MM.1S (cell line): Measurements from ENCODE around the gene PPP3R1.

ENCODE experiments used
- DNase-seq: peaks from one replicate; pipeline ENCODE4 v3.0.0-alpha.2; 2015
- H2AFZ ChIP-seq: fragments of 300-600 bp; sonication (generic); 2 replicates; pipeline ENCODE4 v1.6.0; 2016; ENCODE audit warnings: antibody characterized with exemption, low read length
- H3F3A ChIP-seq: fragments of 300-600 bp; sonication (generic); 2 replicates; pipeline ENCODE4 v1.6.1; 2016; ENCODE audit warnings: mild to moderate bottlenecking, antibody characterized with exemption, low read length, moderate library complexity, mixed read lengths; ENCODE audit not compliant: insufficient read depth
- H3K27ac ChIP-seq: fragments of 300-600 bp; sonication (generic); 2 replicates; pipeline ENCODE4 v1.5.1; 2016; ENCODE audit warnings: mild to moderate bottlenecking, low read length
- H3K27me3 ChIP-seq: fragments of 300-600 bp; sonication (generic); replicated peaks from 2 replicates; pipeline ENCODE4 v1.6.0; 2016; ENCODE audit warnings: low read length; ENCODE audit not compliant: insufficient read depth
- H3K36me3 ChIP-seq: fragments of 300-600 bp; sonication (generic); replicated peaks from 2 replicates; pipeline ENCODE4 v1.6.1; 2016; ENCODE audit warnings: mild to moderate bottlenecking, low read length, mixed read lengths; ENCODE audit not compliant: insufficient read depth
- H3K4me1 ChIP-seq: fragments of 300-600 bp; sonication (generic); 2 replicates; pipeline ENCODE4 v1.6.1; 2016; ENCODE audit warnings: low read length, mixed read lengths
- H3K4me2 ChIP-seq: fragments of 300-600 bp; sonication (generic); 2 replicates; pipeline ENCODE4 v1.6.0; 2016; ENCODE audit warnings: low read depth, low read length
- H3K4me3 ChIP-seq: fragments of 300-600 bp; sonication (generic); 2 replicates; pipeline ENCODE4 v1.5.1; 2016; ENCODE audit warnings: low read length, mixed read lengths
- H3K79me2 ChIP-seq: fragments of 300-600 bp; sonication (generic); 2 replicates; pipeline ENCODE4 v1.6.1; 2016; ENCODE audit warnings: mixed run types, low read length, mixed read lengths
- H3K9ac ChIP-seq: fragments of 300-600 bp; sonication (generic); 2 replicates; pipeline ENCODE4 v1.6.1; 2016; ENCODE audit warnings: low read length, mixed read lengths
- H3K9me2 ChIP-seq: fragments of 300-600 bp; sonication (generic); replicated peaks from 2 replicates; pipeline ENCODE4 v1.6.1; 2016; ENCODE audit warnings: mild to moderate bottlenecking, low read length, mixed read lengths; ENCODE audit not compliant: insufficient read depth
- H3K9me3 ChIP-seq: fragments of 300-600 bp; sonication (generic); replicated peaks from 2 replicates; pipeline ENCODE4 v1.6.1; 2016; ENCODE audit warnings: mild to moderate bottlenecking, low read length, mixed read lengths; ENCODE audit not compliant: insufficient read depth
- H4K20me1 ChIP-seq: fragments of 300-600 bp; sonication (generic); 2 replicates; pipeline ENCODE4 v1.6.1; 2016; ENCODE audit warnings: mild to moderate bottlenecking, low read length, moderate library complexity, mixed read lengths; ENCODE audit not compliant: insufficient read depth
- EZH2 ChIP-seq: fragments of 300-600 bp; sonication (generic); optimal IDR thresholded peaks from 2 replicates; pipeline ENCODE3; 2017; ENCODE audit warnings: low read depth, mild to moderate bottlenecking, antibody characterized with exemption, low read length, mixed read lengths
- EZH2phosphoT487 ChIP-seq: fragments of 300-600 bp; sonication (generic); IDR thresholded peaks from 2 replicates; pipeline ENCODE4 v1.6.1; 2018; ENCODE audit warnings: antibody characterized with exemption, low read length
- TF ChIP-seq, protein P1 (sequence below): fragments of 300-600 bp; sonication (generic); IDR thresholded peaks from 2 replicates; pipeline ENCODE4 v1.5.1; 2016; ENCODE audit warnings: antibody characterized with exemption, low read length, mixed read lengths

PPP3R1 gene, protein sequence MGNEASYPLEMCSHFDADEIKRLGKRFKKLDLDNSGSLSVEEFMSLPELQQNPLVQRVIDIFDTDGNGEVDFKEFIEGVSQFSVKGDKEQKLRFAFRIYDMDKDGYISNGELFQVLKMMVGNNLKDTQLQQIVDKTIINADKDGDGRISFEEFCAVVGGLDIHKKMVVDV

DNA sequence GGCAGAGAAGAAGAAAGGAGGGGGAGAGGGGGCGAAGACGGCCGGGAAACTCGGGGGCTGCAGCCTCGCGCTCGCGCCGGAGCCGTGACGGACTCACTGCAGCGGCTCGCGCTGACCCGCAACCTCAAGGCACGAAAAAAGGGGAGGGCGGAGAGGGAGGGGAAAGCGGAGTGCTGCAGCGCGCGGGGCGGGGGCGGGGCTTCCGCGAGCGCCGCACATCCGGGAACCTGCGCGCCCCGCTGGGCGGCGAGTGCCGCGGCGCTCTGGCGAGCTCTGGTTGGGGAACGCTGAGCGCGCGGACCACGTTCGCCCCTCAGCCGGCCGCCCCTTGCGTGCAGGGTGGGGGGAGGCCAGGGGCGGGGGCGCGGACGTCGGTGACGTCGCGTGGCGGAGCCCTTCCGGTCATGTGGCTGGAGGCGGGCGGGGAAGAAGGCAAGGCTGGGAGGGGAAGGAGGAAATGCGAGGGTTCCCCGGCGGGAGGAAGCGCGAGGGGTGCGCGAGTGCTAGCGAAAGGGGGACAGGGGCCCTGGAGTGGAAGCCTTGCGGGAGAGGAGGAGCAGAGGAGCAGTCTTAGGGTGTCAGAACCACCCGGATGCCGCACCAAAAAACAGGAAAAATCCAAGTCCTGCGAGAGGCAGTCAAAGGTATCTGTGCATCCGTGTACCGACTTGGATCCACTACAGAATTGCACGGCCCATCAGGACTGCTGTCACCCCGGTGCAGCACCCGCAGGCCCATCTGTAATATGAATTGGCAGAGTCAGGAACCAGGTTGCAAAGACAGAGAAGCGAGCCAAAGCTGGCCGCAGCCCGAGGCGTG lies at the start of gene PPP3R1:
TSS of gene PPP3R1 (minus strand) at position 133 of the 819 bp plus-strand sequence. CDS start 405 bp downstream, outside the sequence.
- no peaks in the 10 kb centered on the region; the same call in 1 of the 2 replicates for H3K36me3 ChIP-seq
- H3K27me3 ChIP-seq, result 0 out of 2 replicates have a peak, but pooled peaks cover 7% of the 10 kb centered on the region
- H2AFZ ChIP-seq, result peak within 1 kb of the TSS; percentile 84
- H3K9me2 ChIP-seq, result no peaks in the 10 kb centered on the region
- peak; percentile 96 for DNase-seq
- H3F3A ChIP-seq, result peaks cover 26% of the 10 kb centered on the region
- peaks cover 33% of the 10 kb centered on the region for H4K20me1 ChIP-seq
- peak within 1 kb of the TSS; percentile 95 for H3K4me2 ChIP-seq
- peak within 1 kb of the TSS; percentile 83 for H3K9ac ChIP-seq
- peak within 1 kb of the TSS; percentile 96 for H3K4me3 ChIP-seq
- TF ChIP-seq EZH2 (no peak), EZH2phosphoT487 (no peak)
- TF ChIP-seq, protein P1, sequence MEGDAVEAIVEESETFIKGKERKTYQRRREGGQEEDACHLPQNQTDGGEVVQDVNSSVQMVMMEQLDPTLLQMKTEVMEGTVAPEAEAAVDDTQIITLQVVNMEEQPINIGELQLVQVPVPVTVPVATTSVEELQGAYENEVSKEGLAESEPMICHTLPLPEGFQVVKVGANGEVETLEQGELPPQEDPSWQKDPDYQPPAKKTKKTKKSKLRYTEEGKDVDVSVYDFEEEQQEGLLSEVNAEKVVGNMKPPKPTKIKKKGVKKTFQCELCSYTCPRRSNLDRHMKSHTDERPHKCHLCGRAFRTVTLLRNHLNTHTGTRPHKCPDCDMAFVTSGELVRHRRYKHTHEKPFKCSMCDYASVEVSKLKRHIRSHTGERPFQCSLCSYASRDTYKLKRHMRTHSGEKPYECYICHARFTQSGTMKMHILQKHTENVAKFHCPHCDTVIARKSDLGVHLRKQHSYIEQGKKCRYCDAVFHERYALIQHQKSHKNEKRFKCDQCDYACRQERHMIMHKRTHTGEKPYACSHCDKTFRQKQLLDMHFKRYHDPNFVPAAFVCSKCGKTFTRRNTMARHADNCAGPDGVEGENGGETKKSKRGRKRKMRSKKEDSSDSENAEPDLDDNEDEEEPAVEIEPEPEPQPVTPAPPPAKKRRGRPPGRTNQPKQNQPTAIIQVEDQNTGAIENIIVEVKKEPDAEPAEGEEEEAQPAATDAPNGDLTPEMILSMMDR, result no peak
- H3K9me3 ChIP-seq, result no peaks in the 10 kb centered on the region
- peaks cover 25% of the 10 kb centered on the region for H3K4me1 ChIP-seq
- peak within 1 kb of the TSS; percentile 87 for H3K27ac ChIP-seq
- peaks cover 44% of the 10 kb centered on the region for H3K79me2 ChIP-seq

DNA sequence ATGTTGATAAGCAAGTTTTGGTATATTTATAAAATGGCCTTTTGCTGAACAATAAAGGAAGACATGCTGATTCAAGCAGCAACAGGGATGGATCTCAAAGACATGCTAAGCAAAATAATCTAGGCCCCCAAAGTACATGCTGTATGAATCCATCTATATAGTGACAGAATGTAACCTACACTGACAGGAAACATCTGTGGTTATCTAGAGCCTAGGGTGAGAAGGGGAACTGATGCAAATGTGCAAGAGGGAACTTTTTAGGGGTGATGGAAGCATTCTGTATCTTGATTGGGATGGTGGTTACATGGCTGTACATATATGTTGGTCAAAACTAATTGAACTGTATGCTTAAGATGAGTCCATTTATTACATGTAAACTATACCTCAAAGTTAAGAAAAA lies 43.2 kb upstream of the PPP3R1 start:
- no peaks in the 10 kb centered on the region for H3K9me3 ChIP-seq
- TF ChIP-seq, protein P1, result no peak
- TF ChIP-seq EZH2phosphoT487, result no peak
- TF ChIP-seq EZH2, result no peak
- no peaks in the 10 kb centered on the region for H4K20me1 ChIP-seq
- no peaks in the 10 kb centered on the region for H3K36me3 ChIP-seq
- H3K4me3 ChIP-seq, result no peak overlapping the region
- peak; percentile 21 for DNase-seq
- H3K9me2 ChIP-seq, result no peaks in the 10 kb centered on the region
- peaks cover 22% of the 10 kb centered on the region for H3K4me1 ChIP-seq
- no peak overlapping the region for H3K27ac ChIP-seq
- no peak overlapping the region for H3K9ac ChIP-seq
- H3F3A ChIP-seq, result peaks cover 9% of the 10 kb centered on the region; the same call in 1 of the 2 replicates
- no peak overlapping the region for H3K4me2 ChIP-seq
- no peak overlapping the region for H2AFZ ChIP-seq
- no peaks in the 10 kb centered on the region for H3K27me3 ChIP-seq
- H3K79me2 ChIP-seq, result no peaks in the 10 kb centered on the region

DNA sequence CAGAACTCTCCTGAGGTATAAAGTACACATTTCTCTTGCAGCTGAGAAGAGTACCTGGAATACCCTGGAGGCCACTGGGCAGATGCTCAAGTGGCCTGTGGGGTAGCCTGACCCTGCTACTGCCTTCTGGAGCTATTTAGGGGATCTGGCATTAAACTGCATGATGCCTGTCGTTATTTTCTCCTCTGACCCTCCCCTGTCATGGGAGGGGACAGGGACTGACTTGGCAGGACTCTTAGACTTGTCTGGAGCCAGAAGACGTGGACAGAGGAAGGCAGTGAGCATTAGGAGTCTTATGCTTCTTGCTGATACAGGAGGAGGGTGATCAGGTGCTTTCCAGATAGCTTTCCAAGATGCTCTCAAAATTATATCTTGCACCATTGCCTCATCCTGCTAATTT lies 42.6 kb upstream of the PPP3R1 start:
- no peaks in the 10 kb centered on the region for H3K79me2 ChIP-seq
- no peak overlapping the region for H3K9ac ChIP-seq
- H3K27me3 ChIP-seq, result no peaks in the 10 kb centered on the region
- H3K4me1 ChIP-seq, result peaks cover 26% of the 10 kb centered on the region
- H3K9me3 ChIP-seq, result no peaks in the 10 kb centered on the region
- H3K36me3 ChIP-seq, result no peaks in the 10 kb centered on the region
- H4K20me1 ChIP-seq, result no peaks in the 10 kb centered on the region
- no peak for DNase-seq
- no peak overlapping the region for H3K4me2 ChIP-seq
- no peak overlapping the region for H3K4me3 ChIP-seq
- no peaks in the 10 kb centered on the region for H3K9me2 ChIP-seq
- H3F3A ChIP-seq, result peaks cover 10% of the 10 kb centered on the region; the same call in 1 of the 2 replicates
- H2AFZ ChIP-seq, result no peak overlapping the region
- TF ChIP-seq EZH2phosphoT487 (no peak), EZH2 (no peak)
- TF ChIP-seq, protein P1, result no peak
- H3K27ac ChIP-seq, result no peak overlapping the region
